HG03354 (cell line): Measurements from ENCODE around the gene MRPS11.

Experiments
- ATAC-seq: cut with Tn5 transposase; IDR thresholded peaks from one replicate; pipeline ENCODE4 v1.9.1; 2021; ENCODE audit warnings: mild to moderate bottlenecking; ENCODE audit not compliant: unreplicated experiment, poor library complexity, severe bottlenecking

MRPS11 gene

GRCh38 chr15:88529021-88529630 lies 61.6 kb downstream of the MRPS11 start:
- no peak for ATAC-seq
